Central memory CD8-positive, alpha-beta T cell (primary cell): ENCODE data around the gene PUS1.

Source experiments
- ATAC-seq: fragments of 150-1000 bp; cut with Tn5 transposase; replicated peaks from 2 replicates; pipeline ENCODE4 v1.10.0; 2022; ENCODE audit warnings: mild to moderate bottlenecking, moderate FRiP score, moderate number of reproducible peaks; ENCODE audit not compliant: poor library complexity, severe bottlenecking; ENCODE audit errors: extremely low read depth
- DNase-seq, 2 donors: peaks; one replicate each; pipeline ENCODE4 v3.0.0; 2021; ENCODE audit warnings: low spot score in 2 of 2
- H3K27ac Mint-ChIP-seq: one replicate; pipeline ENCODE4 v1.8.0; 2022; ENCODE audit warnings: low read depth, mild to moderate bottlenecking, moderate library complexity, mixed read lengths
- H3K27me3 Mint-ChIP-seq: one replicate; pipeline ENCODE4 v1.8.0; 2022; ENCODE audit warnings: mixed read lengths
- H3K36me3 Mint-ChIP-seq: one replicate; pipeline ENCODE4 v1.8.0; 2022; ENCODE audit warnings: mild to moderate bottlenecking, moderate library complexity, mixed read lengths; ENCODE audit not compliant: insufficient read depth
- H3K4me1 Mint-ChIP-seq: one replicate; pipeline ENCODE4 v1.8.0; 2022; ENCODE audit warnings: mixed read lengths
- H3K4me3 Mint-ChIP-seq: one replicate; pipeline ENCODE4 v1.8.0; 2022; ENCODE audit warnings: mild to moderate bottlenecking, moderate library complexity, mixed read lengths
- H3K9me3 Mint-ChIP-seq: one replicate; pipeline ENCODE4 v1.8.0; 2022; ENCODE audit warnings: mixed read lengths

The PUS1 gene

GRCh38 chr12:131907379-131908091 is 21.5 kb upstream of the PUS1 start:
- peaks cover 12% of the 10 kb centered on the region for H3K4me1 Mint-ChIP-seq
- no peak overlapping the region for H3K27ac Mint-ChIP-seq
- DNase-seq (no peak), ATAC-seq (no peak)
- H3K27me3 Mint-ChIP-seq: no peaks in the 10 kb centered on the region
- peaks cover 10% of the 10 kb centered on the region for H3K36me3 Mint-ChIP-seq
- no peak overlapping the region for H3K4me3 Mint-ChIP-seq
- no peaks in the 10 kb centered on the region for H3K9me3 Mint-ChIP-seq

GRCh38 chr12:131908092-131909080 is 20.7 kb upstream of the PUS1 start:
- H3K27ac Mint-ChIP-seq: no peak overlapping the region
- no peak for DNase-seq
- H3K27me3 Mint-ChIP-seq: no peaks in the 10 kb centered on the region
- no peak for ATAC-seq
- H3K9me3 Mint-ChIP-seq: no peaks in the 10 kb centered on the region
- no peak overlapping the region for H3K4me3 Mint-ChIP-seq
- peaks cover 11% of the 10 kb centered on the region for H3K36me3 Mint-ChIP-seq
- H3K4me1 Mint-ChIP-seq: peaks cover 12% of the 10 kb centered on the region

- H3K4me1 Mint-ChIP-seq: peaks cover 6% of the 10 kb centered on the region
- H3K27me3 Mint-ChIP-seq: no peaks in the 10 kb centered on the region
- no peaks in the 10 kb centered on the region for H3K9me3 Mint-ChIP-seq
- no peak overlapping the region for H3K27ac Mint-ChIP-seq
- H3K4me3 Mint-ChIP-seq: no peak overlapping the region
- no peak for ATAC-seq
- peaks cover 11% of the 10 kb centered on the region for H3K36me3 Mint-ChIP-seq
- no peak for DNase-seq
Measured at GRCh38 chr12:131909081-131909751, 19.9 kb upstream of the PUS1 start.

DNA sequence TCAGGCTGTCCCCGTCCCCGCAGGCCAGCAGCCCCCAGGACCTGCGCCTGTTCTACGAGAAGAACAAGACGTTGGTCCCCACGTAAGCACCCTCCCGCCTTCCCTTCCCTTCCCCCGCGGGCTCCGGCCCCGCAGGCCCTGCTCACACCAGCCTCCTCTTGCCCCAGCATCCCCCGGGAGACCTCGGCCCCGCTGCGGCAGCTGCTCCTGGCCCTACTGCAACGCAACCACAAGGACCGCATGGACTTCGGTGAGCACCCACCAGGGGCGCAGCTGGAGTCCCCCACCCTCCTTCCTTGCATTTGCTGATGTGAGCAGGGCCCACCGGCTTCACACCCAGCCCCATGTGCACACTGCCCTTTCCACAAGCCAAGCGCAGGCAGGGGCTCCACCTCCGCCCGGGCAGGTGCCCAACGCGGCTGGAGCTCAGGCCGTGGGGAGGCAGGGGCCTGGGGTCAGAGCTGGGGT is 19.3 kb upstream of the PUS1 start:
- H3K36me3 Mint-ChIP-seq: peaks cover 11% of the 10 kb centered on the region
- peaks cover 6% of the 10 kb centered on the region for H3K4me1 Mint-ChIP-seq
- no peak overlapping the region for H3K4me3 Mint-ChIP-seq
- no peaks in the 10 kb centered on the region for H3K9me3 Mint-ChIP-seq
- ATAC-seq (no peak), DNase-seq (no peak)
- no peaks in the 10 kb centered on the region for H3K27me3 Mint-ChIP-seq
- no peak overlapping the region for H3K27ac Mint-ChIP-seq

DNA sequence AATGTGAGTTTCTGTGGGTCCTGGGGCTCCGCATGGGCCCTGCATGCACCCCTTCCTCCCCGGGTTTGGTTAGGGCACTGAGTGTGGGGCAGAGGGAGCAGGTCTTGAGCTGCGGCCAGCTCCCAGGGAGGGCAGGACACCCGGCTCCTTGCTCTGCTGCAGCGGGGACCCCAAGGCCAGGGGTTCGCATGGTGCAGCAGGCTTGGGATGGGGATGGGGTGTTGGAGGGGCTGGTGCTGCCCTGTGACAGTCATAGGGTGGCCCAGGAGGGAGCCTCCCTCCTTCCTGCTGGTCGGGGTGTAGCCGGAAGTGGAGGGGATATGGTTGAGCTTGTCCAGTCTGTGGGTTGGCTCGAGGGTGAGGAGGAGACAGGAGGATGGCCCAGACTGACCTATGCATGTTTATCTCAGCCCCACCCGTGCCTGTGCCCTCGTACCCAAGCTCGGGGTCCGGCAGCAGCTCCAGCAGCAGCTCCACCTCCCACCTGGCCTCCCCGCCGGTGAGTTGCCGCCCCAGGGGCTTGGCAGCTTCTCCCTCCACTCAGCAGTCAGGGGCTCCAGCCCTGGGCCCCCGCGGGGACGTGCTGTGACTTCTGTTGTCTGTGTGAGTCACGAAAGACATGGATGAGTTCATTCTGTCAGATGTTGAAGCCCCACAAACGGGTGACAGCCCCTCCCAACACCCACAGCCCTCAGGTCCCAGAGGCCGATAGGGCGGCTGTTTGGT is 18.6 kb upstream of the PUS1 start:
- no peaks in the 10 kb centered on the region for H3K27me3 Mint-ChIP-seq
- H3K4me3 Mint-ChIP-seq: no peak overlapping the region
- H3K36me3 Mint-ChIP-seq: peaks cover 13% of the 10 kb centered on the region
- DNase-seq (no peak), ATAC-seq (no peak)
- H3K4me1 Mint-ChIP-seq: peaks cover 3% of the 10 kb centered on the region
- H3K9me3 Mint-ChIP-seq: no peaks in the 10 kb centered on the region
- H3K27ac Mint-ChIP-seq: no peak overlapping the region

- peaks cover 12% of the 10 kb centered on the region for H3K36me3 Mint-ChIP-seq
- H3K27me3 Mint-ChIP-seq: no peaks in the 10 kb centered on the region
- H3K4me3 Mint-ChIP-seq: no peak overlapping the region
- no peaks in the 10 kb centered on the region for H3K9me3 Mint-ChIP-seq
- DNase-seq (no peak), ATAC-seq (no peak)
- H3K4me1 Mint-ChIP-seq: no peaks in the 10 kb centered on the region
- no peak overlapping the region for H3K27ac Mint-ChIP-seq
Measured at GRCh38 chr12:131911028-131911650, 17.9 kb upstream of the PUS1 start.

GRCh38 chr12:131911851-131912477 is 17.1 kb upstream of the PUS1 start:
- H3K4me3 Mint-ChIP-seq: no peak overlapping the region
- no peak for ATAC-seq
- no peak overlapping the region for H3K27ac Mint-ChIP-seq
- H3K4me1 Mint-ChIP-seq: no peaks in the 10 kb centered on the region
- peaks cover 12% of the 10 kb centered on the region for H3K36me3 Mint-ChIP-seq
- H3K9me3 Mint-ChIP-seq: no peaks in the 10 kb centered on the region
- no peaks in the 10 kb centered on the region for H3K27me3 Mint-ChIP-seq
- DNase-seq: no peak

DNA sequence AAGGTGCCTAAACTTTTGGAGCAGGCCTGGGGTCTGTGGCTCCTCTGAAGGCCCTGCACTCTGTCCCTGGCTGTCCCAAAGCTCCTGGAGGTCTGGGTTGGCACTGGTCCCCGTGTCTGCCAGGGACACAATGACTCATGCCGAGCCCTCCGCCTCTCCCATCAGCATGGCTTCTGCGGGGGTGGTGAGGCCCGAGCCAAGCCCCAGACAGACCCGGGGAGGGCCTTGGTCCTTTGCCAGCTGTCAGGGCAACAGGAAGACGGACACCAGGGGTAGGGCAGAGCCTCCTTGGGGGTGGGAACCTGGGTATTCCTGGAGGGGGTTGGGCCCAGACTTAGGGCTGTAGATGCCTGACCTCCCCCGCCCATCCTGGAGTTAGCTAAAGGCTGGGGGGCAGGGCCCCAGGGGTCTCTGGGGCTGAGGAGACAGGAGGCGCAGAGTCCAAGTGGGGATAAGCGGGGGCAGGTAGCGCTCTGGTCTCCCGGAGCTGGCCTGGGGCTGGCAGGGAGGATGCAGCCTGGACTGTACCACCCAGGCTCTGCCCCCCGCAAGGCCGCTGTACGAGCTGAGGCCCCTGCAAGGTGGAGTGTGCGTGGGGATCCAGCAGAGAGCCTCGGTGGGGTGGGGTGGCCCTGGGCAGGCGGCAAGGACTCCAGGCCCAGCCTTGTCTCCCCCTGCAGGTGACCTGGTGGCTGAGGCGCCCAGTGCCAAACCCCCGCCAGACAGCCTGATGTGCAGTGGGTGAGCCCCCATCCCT is 16.4 kb upstream of the PUS1 start:
- DNase-seq (no peak), ATAC-seq (no peak)
- Mint-ChIP-seq H3K36me3 (peaks cover 8% of the 10 kb centered on the region), H3K4me1 (no peaks in the 10 kb centered on the region), H3K9me3 (no peaks in the 10 kb centered on the region), H3K27me3 (no peaks in the 10 kb centered on the region), H3K4me3 (no peak overlapping the region), H3K27ac (no peak overlapping the region)

GRCh38 chr12:131913666-131914065 is 15.4 kb upstream of the PUS1 start:
- Mint-ChIP-seq H3K27ac (no peak overlapping the region), H3K9me3 (no peaks in the 10 kb centered on the region), H3K36me3 (peaks cover 9% of the 10 kb centered on the region), H3K4me1 (no peaks in the 10 kb centered on the region), H3K27me3 (no peaks in the 10 kb centered on the region), H3K4me3 (no peak overlapping the region)
- ATAC-seq (no peak), DNase-seq (no peak)

DNA sequence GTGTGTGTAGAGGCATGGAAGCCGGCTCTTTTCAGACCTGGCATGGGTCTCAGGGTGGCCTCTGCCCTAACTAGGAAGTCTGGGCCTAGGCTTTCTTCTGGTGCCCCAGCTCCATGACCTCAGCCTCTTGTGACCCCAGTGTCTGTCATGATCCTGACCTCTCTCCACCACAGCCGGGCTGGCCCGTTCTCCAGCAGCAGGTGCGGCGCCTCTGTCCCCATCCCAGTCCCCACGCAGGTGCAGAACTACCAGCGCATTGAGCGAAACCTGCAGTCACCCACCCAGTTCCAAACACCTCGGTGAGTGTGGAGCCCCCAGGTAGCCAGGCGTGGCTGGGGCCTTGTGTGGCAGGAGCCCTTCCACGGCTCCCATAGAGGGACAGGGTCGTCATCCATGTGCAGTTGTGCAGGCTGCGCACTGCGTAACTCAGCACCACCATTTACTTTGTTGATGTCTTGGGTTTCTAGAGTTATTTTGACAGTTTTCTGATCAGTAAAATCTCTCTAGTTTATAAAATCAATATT is 14.8 kb upstream of the PUS1 start:
- H3K9me3 Mint-ChIP-seq: no peaks in the 10 kb centered on the region
- no peak overlapping the region for H3K27ac Mint-ChIP-seq
- H3K27me3 Mint-ChIP-seq: no peaks in the 10 kb centered on the region
- no peak overlapping the region for H3K4me3 Mint-ChIP-seq
- H3K36me3 Mint-ChIP-seq: peaks cover 9% of the 10 kb centered on the region
- DNase-seq (no peak), ATAC-seq (no peak)
- no peaks in the 10 kb centered on the region for H3K4me1 Mint-ChIP-seq
